Measurements from ENCODE around the gene NFATC3.

Gene NFATC3

DNA sequence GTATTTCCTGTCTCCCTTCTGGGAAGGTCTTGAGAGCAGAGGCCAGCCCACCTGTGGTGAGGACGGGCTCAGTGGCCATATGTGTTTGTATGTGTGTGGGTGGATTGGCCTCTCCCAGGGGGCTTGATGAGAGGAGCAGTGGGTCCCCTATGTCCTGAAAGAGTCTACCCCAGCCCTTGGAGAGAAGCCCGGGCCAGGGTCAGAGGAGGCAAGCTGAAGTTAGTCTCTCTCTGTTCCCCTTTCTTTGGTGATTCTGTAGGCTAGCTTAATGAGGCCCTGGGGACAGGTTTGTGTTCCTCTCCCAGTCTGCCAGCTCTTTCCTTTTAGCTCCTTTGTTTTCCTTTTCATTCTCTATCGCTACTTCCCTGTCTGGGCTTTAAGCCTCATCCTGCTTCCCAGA, 23.8 kb upstream of the NFATC3 start:
- Histone ChIP-seq H3K4me3 (no peak overlapping the region), H3K4me1 (peaks cover 14% of the 10 kb centered on the region), H3K27ac (no peak overlapping the region), H3K9me3 (no peaks in the 10 kb centered on the region), H3K4me2 (peak overlapping the region; percentile 47), H3K36me3 (peaks cover 78% of the 10 kb centered on the region), H3K27me3 (no peaks in the 10 kb centered on the region), H4K20me1 (peaks cover 13% of the 10 kb centered on the region; the same call in 1 of the 2 replicates), H3K9ac (no peak overlapping the region)
- TF ChIP-seq Cebpa-rat (IDR thresholded peaks at IDR 0.05), result no peak

DNA sequence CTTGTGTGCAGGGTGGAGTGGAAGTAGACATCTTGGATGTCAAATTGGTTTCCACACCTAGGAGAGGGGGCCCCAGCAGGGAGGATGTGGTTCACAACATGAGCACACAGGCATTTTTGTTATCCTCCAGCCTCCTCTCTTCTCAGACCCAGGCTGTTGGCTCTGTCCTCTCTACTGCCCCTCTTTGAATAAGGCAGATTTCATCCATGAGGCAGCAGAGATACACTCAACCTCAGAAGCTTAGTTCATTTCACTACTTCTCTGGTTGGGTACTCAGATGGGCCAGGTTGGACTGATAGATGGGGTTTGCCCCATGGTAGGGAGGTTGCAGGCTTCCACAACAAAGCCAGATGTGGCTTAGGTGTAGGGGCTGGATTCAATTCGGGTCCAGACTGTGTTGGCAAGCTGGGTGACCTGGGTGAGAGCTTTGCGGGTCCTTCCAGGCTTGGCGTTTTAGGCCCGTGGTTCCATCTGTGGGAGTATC, 22.2 kb upstream of the NFATC3 start:
- H3K4me2 ChIP-seq, result no peak overlapping the region
- H3K9ac ChIP-seq, result no peak overlapping the region
- H4K20me1 ChIP-seq, result peaks cover 13% of the 10 kb centered on the region; the same call in 1 of the 2 replicates
- H3K36me3 ChIP-seq, result peaks cover 80% of the 10 kb centered on the region
- no peak for TF ChIP-seq Cebpa-rat (IDR thresholded peaks at IDR 0.05)
- H3K27ac ChIP-seq, result no peak overlapping the region
- peaks cover 14% of the 10 kb centered on the region for H3K4me1 ChIP-seq
- no peak overlapping the region for H3K4me3 ChIP-seq
- no peaks in the 10 kb centered on the region for H3K9me3 ChIP-seq
- H3K27me3 ChIP-seq, result no peaks in the 10 kb centered on the region

DNA sequence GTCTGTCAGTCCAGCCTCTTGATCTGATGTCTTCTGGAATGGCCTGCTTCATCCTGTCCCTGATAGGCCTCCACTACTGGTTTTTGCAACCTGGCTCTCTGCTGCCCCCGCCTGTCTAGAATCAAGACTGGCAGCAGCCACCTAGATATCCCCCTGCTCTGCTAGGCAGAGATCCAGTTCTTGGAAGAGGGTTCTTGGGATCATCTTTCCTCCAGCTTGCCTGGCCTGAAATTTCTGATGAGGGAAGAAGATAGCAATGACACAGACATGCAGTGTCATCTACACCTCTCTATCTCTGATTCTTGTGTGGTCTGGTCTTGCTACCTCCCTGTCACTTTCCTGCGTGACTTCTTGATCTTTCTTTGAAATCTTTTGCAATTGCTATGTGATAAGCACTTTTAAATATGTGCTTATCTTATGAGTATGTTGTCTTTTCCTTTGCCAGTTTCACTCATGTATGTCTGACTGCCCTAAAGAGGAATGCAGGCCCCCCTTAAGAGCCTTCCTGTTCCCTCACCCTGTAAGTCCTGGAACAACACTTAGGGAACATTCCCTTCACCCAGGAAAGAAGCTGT, 20.3 kb upstream of the NFATC3 start:
- Histone ChIP-seq H3K27ac (no peak overlapping the region), H3K9me3 (no peaks in the 10 kb centered on the region), H3K36me3 (peaks cover 76% of the 10 kb centered on the region), H3K9ac (no peak overlapping the region), H3K27me3 (no peaks in the 10 kb centered on the region), H3K4me2 (no peak overlapping the region), H3K4me3 (no peak overlapping the region), H3K4me1 (peaks cover 21% of the 10 kb centered on the region), H4K20me1 (peaks cover 26% of the 10 kb centered on the region)
- no peak for TF ChIP-seq Cebpa-rat (IDR thresholded peaks at IDR 0.05)

DNA sequence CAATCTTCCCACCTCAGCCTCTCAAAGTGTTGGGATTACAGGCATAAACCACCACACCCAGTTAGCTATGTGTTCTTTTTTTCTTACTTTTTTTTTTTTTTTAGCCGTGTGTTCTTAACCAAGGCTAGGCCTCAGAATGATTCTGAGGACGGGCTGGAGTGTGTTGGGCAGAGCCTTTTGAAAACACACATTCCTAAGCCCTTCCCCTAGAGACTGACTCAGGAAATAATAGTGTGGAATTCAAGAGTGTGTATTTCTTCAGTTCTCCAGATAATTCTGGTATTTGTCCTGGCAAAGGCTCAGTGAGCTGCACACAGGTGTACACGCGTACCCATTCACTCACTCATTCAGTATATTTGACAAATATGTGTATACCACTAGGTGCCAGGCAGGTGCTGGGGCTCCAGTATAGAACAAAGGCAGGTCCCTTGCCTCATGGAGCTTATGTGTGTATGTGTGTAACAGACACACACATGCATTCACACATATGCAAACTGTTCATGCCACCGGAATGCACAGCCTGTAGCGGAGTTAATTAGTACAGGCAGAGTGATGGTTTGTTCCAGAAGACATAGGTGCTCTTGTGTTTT, 19.4 kb upstream of the NFATC3 start:
- TF ChIP-seq Cebpa-rat (IDR thresholded peaks at IDR 0.05), result no peak
- no peak overlapping the region for H3K27ac ChIP-seq
- H3K4me3 ChIP-seq, result no peak overlapping the region
- no peaks in the 10 kb centered on the region for H3K27me3 ChIP-seq
- peaks cover 35% of the 10 kb centered on the region for H4K20me1 ChIP-seq
- no peak overlapping the region for H3K9ac ChIP-seq
- no peaks in the 10 kb centered on the region for H3K9me3 ChIP-seq
- H3K4me2 ChIP-seq, result no peak overlapping the region
- peaks cover 29% of the 10 kb centered on the region for H3K4me1 ChIP-seq
- peaks cover 66% of the 10 kb centered on the region for H3K36me3 ChIP-seq

DNA sequence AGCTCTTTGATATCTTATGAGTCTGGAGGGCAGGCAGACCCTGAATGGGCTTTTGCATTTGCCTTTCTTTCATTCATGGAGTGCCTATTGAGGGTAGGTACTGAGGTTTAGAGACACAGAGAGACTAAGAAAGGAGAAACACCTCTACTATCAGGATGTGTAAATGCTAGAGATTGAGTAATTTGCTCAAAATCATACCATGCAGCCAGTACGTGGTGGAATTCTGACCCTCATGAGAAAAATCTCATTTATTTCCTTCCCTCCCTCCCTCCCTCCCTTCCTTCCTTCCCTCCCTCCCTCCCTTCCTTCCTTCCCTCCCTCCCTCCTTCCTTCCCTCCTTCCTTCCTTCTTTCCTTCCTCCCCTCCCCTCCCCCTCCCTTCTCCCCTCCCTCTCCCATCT, 18.4 kb upstream of the NFATC3 start:
- H3K9me3 ChIP-seq, result no peaks in the 10 kb centered on the region
- H3K27me3 ChIP-seq, result no peaks in the 10 kb centered on the region
- no peak overlapping the region for H3K4me2 ChIP-seq
- H3K9ac ChIP-seq, result no peak overlapping the region
- no peak overlapping the region for H3K27ac ChIP-seq
- H3K36me3 ChIP-seq, result peaks cover 60% of the 10 kb centered on the region
- no peak overlapping the region for H3K4me3 ChIP-seq
- peaks cover 37% of the 10 kb centered on the region for H4K20me1 ChIP-seq
- H3K4me1 ChIP-seq, result peaks cover 29% of the 10 kb centered on the region
- no peak for TF ChIP-seq Cebpa-rat (IDR thresholded peaks at IDR 0.05)

DNA sequence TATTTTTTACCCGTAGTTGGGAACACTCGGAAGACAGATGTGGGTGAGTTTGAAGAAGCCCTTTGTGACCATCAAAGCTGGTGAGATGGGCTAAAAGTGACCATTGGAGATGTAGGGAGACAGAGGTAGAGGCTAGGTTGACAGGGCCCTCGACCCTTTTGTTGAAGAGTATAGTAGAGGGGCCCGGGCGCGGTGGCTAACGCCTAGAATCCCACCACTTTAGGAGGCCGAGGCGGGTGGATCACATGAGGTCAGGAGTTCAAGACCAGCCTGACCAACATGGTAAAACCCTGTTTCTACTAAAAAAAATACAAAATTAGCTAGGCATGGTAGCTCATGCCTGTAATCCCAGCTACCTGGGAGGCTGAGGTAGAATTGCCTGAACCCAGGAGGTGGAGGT, 16.2 kb upstream of the NFATC3 start:
- Histone ChIP-seq H3K27me3 (no peaks in the 10 kb centered on the region; the same call in 1 of the 2 replicates), H3K4me2 (no peak overlapping the region), H3K9ac (no peak overlapping the region), H3K9me3 (no peaks in the 10 kb centered on the region), H4K20me1 (peaks cover 59% of the 10 kb centered on the region), H3K4me3 (no peak overlapping the region), H3K27ac (no peak overlapping the region), H3K36me3 (peaks cover 66% of the 10 kb centered on the region), H3K4me1 (peaks cover 48% of the 10 kb centered on the region)
- TF ChIP-seq Cebpa-rat (IDR thresholded peaks at IDR 0.05), result no peak

DNA sequence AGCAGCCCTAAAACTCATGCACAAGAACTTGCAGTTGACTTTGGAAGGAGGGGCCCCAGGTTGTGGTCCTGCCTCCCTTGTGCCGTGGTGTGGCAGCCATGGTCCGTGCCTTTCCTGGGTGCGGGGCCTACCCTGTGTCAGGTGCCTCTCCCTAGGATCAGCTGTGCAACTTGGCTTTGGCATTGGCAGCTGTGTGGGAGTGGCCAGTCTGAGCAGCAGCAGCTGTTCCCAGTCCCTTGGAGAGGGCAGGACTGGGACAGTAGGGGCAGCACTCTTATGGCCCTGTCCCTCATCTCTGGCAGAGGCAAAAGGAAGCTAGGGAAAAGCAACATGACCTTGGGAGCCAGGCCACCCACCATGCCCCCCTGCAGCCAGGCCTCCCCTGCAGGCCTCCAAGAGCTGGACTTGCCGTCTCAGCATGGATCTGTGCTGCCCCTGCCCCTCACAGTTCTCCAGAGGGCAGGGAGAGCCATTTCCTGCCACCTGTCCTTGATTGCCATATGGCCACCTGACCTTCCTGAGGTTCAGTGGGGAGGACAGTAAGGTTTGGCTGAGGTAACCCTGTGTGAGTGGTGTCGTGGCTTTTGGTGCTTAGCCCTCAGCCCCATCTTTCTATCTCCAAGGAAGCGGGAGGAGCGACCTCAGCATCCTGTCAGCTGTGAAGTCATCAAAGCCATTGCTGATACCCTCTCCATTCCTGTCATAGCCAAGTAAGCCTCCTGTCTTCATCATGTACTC, 15.5 kb upstream of the NFATC3 start:
- peaks cover 55% of the 10 kb centered on the region for H3K4me1 ChIP-seq
- H3K27me3 ChIP-seq, result no peaks in the 10 kb centered on the region; the same call in 1 of the 2 replicates
- peaks cover 63% of the 10 kb centered on the region for H3K36me3 ChIP-seq
- no peak overlapping the region for H3K9ac ChIP-seq
- no peak overlapping the region for H3K4me3 ChIP-seq
- H3K27ac ChIP-seq, result no peak overlapping the region
- peak overlapping the region; percentile 87 for H3K4me2 ChIP-seq
- H4K20me1 ChIP-seq, result peaks cover 66% of the 10 kb centered on the region
- no peaks in the 10 kb centered on the region for H3K9me3 ChIP-seq
- TF ChIP-seq Cebpa-rat (IDR thresholded peaks at IDR 0.05), result no peak

DNA sequence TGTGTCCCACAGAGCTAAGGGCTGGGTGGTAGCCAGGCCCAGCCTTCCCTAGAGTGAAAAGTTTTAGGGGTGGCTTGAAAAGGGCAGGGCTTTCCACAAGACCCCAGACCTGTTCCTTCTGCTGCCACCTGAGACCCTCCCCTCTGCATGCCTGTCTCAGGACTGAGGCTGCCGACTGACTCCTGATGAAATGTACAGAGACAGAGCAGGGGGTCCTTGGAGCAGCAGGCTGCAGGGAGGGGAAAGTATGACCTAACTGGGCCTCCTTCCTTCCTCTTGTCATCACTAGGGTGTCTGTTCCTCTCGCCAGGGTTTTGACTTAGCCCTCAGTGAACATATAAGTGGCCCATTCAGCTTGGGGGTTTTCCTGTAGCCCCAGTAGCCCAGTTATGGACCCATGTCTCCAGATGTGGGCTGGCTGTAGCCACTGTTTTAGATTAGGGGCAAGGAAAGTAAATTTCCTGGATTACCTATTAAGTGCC, 14.9 kb upstream of the NFATC3 start:
- no peaks in the 10 kb centered on the region for H3K9me3 ChIP-seq
- no peaks in the 10 kb centered on the region; the same call in 1 of the 2 replicates for H3K27me3 ChIP-seq
- H3K27ac ChIP-seq, result no peak overlapping the region
- H4K20me1 ChIP-seq, result peaks cover 66% of the 10 kb centered on the region
- H3K4me2 ChIP-seq, result peak overlapping the region; percentile 87
- H3K4me3 ChIP-seq, result no peak overlapping the region
- TF ChIP-seq Cebpa-rat (IDR thresholded peaks at IDR 0.05), result no peak
- peaks cover 61% of the 10 kb centered on the region for H3K4me1 ChIP-seq
- no peak overlapping the region for H3K9ac ChIP-seq
- peaks cover 61% of the 10 kb centered on the region for H3K36me3 ChIP-seq

DNA sequence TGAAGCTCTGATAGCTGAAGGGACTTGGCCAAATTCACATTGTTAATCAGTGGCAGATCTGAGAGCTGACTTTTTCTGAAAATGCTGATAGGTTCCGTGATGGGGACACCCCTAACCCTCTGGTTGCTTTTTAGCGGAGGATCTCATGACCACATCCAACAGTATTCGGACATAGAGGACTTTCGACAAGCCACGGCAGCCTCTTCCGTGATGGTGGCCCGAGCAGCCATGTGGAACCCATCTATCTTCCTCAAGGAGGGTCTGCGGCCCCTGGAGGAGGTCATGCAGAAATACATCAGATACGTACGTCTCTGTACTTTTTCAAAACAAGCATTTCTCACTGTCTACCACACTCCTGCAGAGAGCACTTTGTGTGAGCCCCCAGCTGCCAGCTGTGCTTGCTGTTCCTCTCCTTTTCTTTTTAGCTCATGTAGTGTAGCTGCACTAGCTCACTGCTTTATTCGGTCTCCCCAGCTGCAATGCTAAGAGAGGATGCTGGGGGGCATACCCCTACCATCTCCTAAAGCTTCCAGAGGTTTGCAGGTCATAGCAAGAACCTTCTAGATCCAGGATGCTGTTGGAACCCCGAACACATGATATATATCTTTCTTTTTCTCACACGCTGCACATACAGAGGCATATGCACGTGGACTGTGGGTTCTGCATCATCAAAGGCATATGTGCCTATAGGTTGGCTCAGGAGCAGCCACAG, 14.2 kb upstream of the NFATC3 start:
- Histone ChIP-seq H3K27ac (no peak overlapping the region), H3K9ac (no peak overlapping the region; the same call in 1 of the 2 replicates), H3K4me3 (no peak overlapping the region), H3K27me3 (peaks cover under 1% of the 10 kb centered on the region; the same call in 1 of the 2 replicates), H3K4me2 (peak overlapping the region; percentile 87), H3K36me3 (peaks cover 61% of the 10 kb centered on the region), H3K9me3 (no peaks in the 10 kb centered on the region), H4K20me1 (peaks cover 71% of the 10 kb centered on the region), H3K4me1 (peaks cover 67% of the 10 kb centered on the region)
- TF ChIP-seq Cebpa-rat (IDR thresholded peaks at IDR 0.05), result no peak

All from BLaER1 (cell line).